Hematopoietic multipotent progenitor cell treated with erythropoietin and hydrocortisone succinate and interleukin-3 and kit ligand, for 17 days (in vitro differentiated cells): ENCODE measurements around the gene ASB11.

Source experiments
- DNase-seq: peaks from one replicate; pipeline ENCODE4 v3.0.0-alpha.2; 2015; ENCODE audit warnings: low spot score

Gene ASB11

GRCh38 chrX:15315509-15315908, at the start of gene ASB11:
Gene ASB11 (minus strand): TSS chrX:15315640. CDS start chrX:15315605, 35 bp downstream.
- DNase-seq, result no peak

- no peak for DNase-seq
Measured at GRCh38 chrX:15359701-15360100, 44.3 kb upstream of the ASB11 start.

GRCh38 chrX:15358533-15358932, 43.1 kb upstream of the ASB11 start:
- DNase-seq, result no peak

- DNase-seq, result no peak
Measured at GRCh38 chrX:15356444-15356843, 41.0 kb upstream of the ASB11 start.

- DNase-seq, result no peak
Measured at GRCh38 chrX:15350329-15350996, 35.0 kb upstream of the ASB11 start.

- peak; percentile 59 for DNase-seq
Measured at GRCh38 chrX:15349046-15349445, 33.6 kb upstream of the ASB11 start.

- no peak for DNase-seq
Measured at GRCh38 chrX:15345976-15346375, 30.5 kb upstream of the ASB11 start.

GRCh38 chrX:15344106-15344505, 28.7 kb upstream of the ASB11 start:
- no peak for DNase-seq

GRCh38 chrX:15343075-15343476, 27.6 kb upstream of the ASB11 start:
- no peak for DNase-seq

GRCh38 chrX:15340867-15341266, 25.4 kb upstream of the ASB11 start:
- DNase-seq, result no peak

- DNase-seq, result no peak
Measured at GRCh38 chrX:15336023-15336413, 20.6 kb upstream of the ASB11 start.

- DNase-seq, result peak; percentile 94
Measured at GRCh38 chrX:15335135-15336022, 19.9 kb upstream of the ASB11 start, which contains the start of gene PIGA. Gene PIGA (minus strand): TSS chrX:15335523. CDS start chrX:15331930, 3,593 bp downstream.

- DNase-seq, result peak; percentile 30
Measured at GRCh38 chrX:15334561-15334960, 19.1 kb upstream of the ASB11 start.

- DNase-seq, result no peak
Measured at GRCh38 chrX:15328821-15329220, 13.4 kb upstream of the ASB11 start.

GRCh38 chrX:15328131-15328530, 12.7 kb upstream of the ASB11 start:
- no peak for DNase-seq

- DNase-seq, result no peak
Measured at GRCh38 chrX:15322472-15322871, 7.0 kb upstream of the ASB11 start.

GRCh38 chrX:15322072-15322471, 6.6 kb upstream of the ASB11 start:
- no peak for DNase-seq

GRCh38 chrX:15321447-15321846, 6.0 kb upstream of the ASB11 start:
- DNase-seq, result no peak

GRCh38 chrX:15320297-15320696, 4.9 kb upstream of the ASB11 start:
- no peak for DNase-seq

- DNase-seq, result no peak
Measured at GRCh38 chrX:15319075-15319474, 3.6 kb upstream of the ASB11 start.

GRCh38 chrX:15314472-15314871, 968 bp downstream of the ASB11 start:
- no peak for DNase-seq

- DNase-seq, result no peak
Measured at GRCh38 chrX:15311119-15311518, 4.3 kb downstream of the ASB11 start.

- DNase-seq, result no peak
Measured at GRCh38 chrX:15310117-15310516, 5.3 kb downstream of the ASB11 start.
